Central memory CD8-positive, alpha-beta T cell (primary cell): ENCODE results near the gene OR13H1.
"Not testable (repeated sequence)": the region's sequence is repeated elsewhere in the genome, so short reads cannot be mapped to it uniquely, and the experiment has no call there.

Experiments used
- ATAC-seq: fragments of 150-1000 bp; cut with Tn5 transposase; replicated peaks from 2 replicates; pipeline ENCODE4 v1.10.0; 2022; ENCODE audit warnings: mild to moderate bottlenecking, moderate FRiP score, moderate number of reproducible peaks; ENCODE audit not compliant: poor library complexity, severe bottlenecking; ENCODE audit errors: extremely low read depth
- DNase-seq, 2 donors: peaks; one replicate each; pipeline ENCODE4 v3.0.0; 2021; ENCODE audit warnings: low spot score in 2 of 2
- H3K27ac Mint-ChIP-seq: one replicate; pipeline ENCODE4 v1.8.0; 2022; ENCODE audit warnings: low read depth, mild to moderate bottlenecking, moderate library complexity, mixed read lengths
- H3K27me3 Mint-ChIP-seq: one replicate; pipeline ENCODE4 v1.8.0; 2022; ENCODE audit warnings: mixed read lengths
- H3K36me3 Mint-ChIP-seq: one replicate; pipeline ENCODE4 v1.8.0; 2022; ENCODE audit warnings: mild to moderate bottlenecking, moderate library complexity, mixed read lengths; ENCODE audit not compliant: insufficient read depth
- H3K4me1 Mint-ChIP-seq: one replicate; pipeline ENCODE4 v1.8.0; 2022; ENCODE audit warnings: mixed read lengths
- H3K4me3 Mint-ChIP-seq: one replicate; pipeline ENCODE4 v1.8.0; 2022; ENCODE audit warnings: mild to moderate bottlenecking, moderate library complexity, mixed read lengths
- H3K9me3 Mint-ChIP-seq: one replicate; pipeline ENCODE4 v1.8.0; 2022; ENCODE audit warnings: mixed read lengths

Gene OR13H1, protein sequence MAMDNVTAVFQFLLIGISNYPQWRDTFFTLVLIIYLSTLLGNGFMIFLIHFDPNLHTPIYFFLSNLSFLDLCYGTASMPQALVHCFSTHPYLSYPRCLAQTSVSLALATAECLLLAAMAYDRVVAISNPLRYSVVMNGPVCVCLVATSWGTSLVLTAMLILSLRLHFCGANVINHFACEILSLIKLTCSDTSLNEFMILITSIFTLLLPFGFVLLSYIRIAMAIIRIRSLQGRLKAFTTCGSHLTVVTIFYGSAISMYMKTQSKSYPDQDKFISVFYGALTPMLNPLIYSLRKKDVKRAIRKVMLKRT

DNA sequence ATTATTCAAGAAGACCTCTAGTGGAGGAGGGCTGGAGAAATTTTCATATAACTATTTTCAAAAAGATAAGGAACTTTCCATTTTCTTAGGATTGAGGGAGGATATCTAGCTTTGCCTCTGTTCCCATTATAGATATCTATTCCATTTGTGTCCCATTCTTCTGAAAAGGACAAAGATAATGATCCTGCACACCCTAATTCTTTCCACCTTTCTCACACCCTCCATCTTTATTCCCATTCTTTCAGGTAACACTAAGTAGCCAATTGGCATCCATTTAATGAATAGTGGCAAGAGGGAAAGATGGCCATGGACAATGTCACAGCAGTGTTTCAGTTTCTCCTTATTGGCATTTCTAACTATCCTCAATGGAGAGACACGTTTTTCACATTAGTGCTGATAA is at the start of gene OR13H1:
Gene OR13H1, plus strand, starts transcription at position 301 of the 400 bp plus-strand sequence. Its CDS starts 0 bp downstream, at position 301.
- H3K36me3 Mint-ChIP-seq = no peaks in the 10 kb centered on the region
- no peaks in the 10 kb centered on the region for H3K4me1 Mint-ChIP-seq
- H3K27me3 Mint-ChIP-seq = no peaks in the 10 kb centered on the region
- ATAC-seq (no peak), DNase-seq (no peak)
- no peak within 1 kb of the TSS for H3K27ac Mint-ChIP-seq
- no peaks in the 10 kb centered on the region for H3K9me3 Mint-ChIP-seq
- no peak within 1 kb of the TSS for H3K4me3 Mint-ChIP-seq

DNA sequence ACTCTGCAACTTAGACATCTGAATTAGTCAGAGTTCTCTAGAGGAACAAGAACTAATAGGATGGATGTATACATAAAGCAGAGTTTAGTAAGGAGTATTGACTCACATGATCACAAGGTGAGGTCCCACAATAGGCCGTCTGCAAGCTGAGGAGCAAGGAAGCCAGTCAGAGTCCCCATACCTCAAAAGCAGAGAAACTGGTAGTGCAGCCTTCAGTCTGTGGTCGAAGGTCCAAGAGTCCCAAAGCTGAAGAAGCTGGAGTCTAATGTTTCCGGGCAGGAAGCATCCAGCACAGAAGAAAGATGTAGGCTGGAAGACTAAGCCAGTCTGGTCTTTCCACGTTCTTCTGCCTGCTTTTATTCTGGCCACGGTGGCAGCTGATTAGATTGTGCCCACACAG is 42.3 kb upstream of the OR13H1 start:
- not testable (repeated sequence) for H3K9me3 Mint-ChIP-seq, H3K4me3 Mint-ChIP-seq, H3K27ac Mint-ChIP-seq, H3K27me3 Mint-ChIP-seq, H3K4me1 Mint-ChIP-seq, DNase-seq, H3K36me3 Mint-ChIP-seq, ATAC-seq

DNA sequence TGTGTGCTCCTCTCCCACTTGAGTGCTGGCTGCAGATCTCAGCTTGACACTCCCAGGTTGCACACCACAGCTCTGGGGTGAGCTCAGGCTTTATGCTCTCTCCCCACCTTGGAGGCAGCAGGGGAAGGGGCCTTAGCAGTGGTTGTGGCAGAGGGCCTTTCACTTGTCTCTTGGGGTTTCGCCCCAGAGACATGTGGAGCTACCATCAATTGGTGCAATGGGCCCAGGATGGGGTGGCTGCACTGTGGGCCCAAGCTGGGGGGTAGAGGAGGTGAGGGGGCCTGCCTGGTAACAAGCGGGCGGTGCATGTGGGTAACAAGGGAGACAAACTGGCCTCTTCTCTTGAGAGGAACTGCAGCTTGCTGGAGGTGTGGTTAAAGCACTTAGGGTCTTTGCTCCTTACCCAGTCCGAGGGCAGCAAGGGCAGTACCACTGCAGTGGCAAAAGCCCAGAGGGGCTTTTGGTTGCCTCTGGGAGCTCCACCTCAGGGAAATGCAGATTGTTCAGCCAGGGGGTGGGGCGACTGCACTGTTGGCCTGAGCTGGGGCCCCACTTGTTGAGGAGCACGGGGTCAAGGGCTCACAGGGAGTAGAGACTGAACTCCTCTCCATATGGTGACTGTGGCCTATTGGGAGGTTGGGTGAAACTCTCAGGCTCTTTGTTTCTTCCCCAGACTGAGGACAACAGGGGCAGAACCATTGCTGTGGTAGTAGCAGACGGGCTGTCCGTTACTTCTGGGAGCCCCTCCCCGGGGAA is 30.5 kb upstream of the OR13H1 start:
- Mint-ChIP-seq H3K27me3 (no peaks in the 10 kb centered on the region), H3K27ac (no peak overlapping the region), H3K36me3 (no peaks in the 10 kb centered on the region), H3K4me3 (no peak overlapping the region), H3K4me1 (no peaks in the 10 kb centered on the region), H3K9me3 (peaks cover 5% of the 10 kb centered on the region)
- DNase-seq (no peak), ATAC-seq (no peak)

DNA sequence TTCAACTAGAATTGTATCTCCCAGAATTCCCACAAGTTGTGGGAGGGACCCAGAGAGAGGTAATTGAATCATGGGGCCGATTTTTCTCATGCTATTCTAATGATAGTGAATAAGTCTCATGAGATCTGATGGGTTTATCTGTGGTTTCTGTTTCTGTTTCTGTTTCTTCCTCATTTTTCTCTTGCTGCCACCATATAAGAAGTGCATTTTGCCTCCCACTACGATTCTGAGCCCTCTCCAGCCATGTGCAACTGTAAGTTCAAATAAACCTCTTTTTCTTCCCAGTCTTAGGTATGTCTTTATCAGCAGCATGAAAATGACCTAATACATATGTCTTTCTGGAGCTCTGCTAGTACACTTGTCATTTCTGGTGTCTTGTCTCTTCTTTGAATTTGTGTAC is 22.1 kb upstream of the OR13H1 start:
- DNase-seq = no peak
- Mint-ChIP-seq H3K27me3 (no peaks in the 10 kb centered on the region), H3K27ac (no peak overlapping the region), H3K4me3 (no peak overlapping the region), H3K4me1 (no peaks in the 10 kb centered on the region), H3K9me3 (peaks cover 5% of the 10 kb centered on the region), H3K36me3 (no peaks in the 10 kb centered on the region)
- no peak for ATAC-seq

DNA sequence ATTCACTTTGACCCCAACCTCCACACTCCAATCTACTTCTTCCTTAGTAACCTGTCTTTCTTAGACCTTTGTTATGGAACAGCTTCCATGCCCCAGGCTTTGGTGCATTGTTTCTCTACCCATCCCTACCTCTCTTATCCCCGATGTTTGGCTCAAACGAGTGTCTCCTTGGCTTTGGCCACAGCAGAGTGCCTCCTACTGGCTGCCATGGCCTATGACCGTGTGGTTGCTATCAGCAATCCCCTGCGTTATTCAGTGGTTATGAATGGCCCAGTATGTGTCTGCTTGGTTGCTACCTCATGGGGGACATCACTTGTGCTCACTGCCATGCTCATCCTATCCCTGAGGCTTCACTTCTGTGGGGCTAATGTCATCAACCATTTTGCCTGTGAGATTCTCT is 344 bp downstream of the OR13H1 start:
- Mint-ChIP-seq H3K36me3 (no peaks in the 10 kb centered on the region), H3K27me3 (no peaks in the 10 kb centered on the region), H3K9me3 (no peaks in the 10 kb centered on the region), H3K27ac (no peak overlapping the region), H3K4me3 (no peak overlapping the region), H3K4me1 (no peaks in the 10 kb centered on the region)
- DNase-seq (no peak), ATAC-seq (no peak)

DNA sequence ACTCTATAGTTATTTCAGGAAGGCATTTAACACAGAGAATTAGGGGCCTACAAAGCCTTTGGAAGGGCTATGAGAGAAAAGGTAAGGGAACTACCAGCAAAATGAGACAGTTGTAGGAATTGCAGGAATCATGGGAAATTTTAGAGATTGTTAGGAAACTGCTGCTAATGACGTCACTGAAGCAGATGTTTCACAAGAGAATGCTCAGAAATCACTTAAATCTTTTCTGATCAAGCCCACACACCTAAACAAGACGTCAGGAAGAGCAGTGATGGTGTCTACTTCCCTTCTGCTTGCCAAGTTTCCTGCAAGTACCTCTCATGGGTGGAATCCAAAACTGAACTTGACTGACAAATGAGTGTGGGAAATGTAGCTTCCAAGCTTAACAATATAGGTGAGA is 5.1 kb downstream of the OR13H1 start:
- ATAC-seq = no peak
- H3K4me1 Mint-ChIP-seq = no peaks in the 10 kb centered on the region
- H3K9me3 Mint-ChIP-seq = peaks cover 4% of the 10 kb centered on the region
- no peaks in the 10 kb centered on the region for H3K27me3 Mint-ChIP-seq
- DNase-seq = no peak
- H3K27ac Mint-ChIP-seq = no peak overlapping the region
- no peak overlapping the region for H3K4me3 Mint-ChIP-seq
- no peaks in the 10 kb centered on the region for H3K36me3 Mint-ChIP-seq

DNA sequence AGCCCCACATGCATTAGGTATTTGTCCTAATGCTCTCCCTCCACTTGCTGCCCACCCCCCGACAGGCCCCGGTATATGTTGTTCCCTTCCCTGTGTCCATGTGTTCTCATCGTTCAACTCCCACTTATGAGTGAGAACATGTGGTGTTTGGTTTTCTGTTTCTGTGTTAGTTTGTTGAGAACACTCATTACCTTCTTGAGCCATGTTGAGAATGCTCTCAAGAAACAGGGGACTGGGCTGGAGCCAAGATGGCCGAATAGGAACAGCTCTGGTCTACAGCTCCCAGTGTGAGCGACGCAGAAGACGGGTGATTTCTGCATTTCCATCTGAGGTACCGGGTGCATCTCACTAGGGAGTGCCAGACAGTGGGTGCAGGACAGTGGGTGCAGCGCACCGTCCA is 8.6 kb downstream of the OR13H1 start:
- not testable (repeated sequence) for ATAC-seq, H3K27ac Mint-ChIP-seq, H3K36me3 Mint-ChIP-seq, H3K4me3 Mint-ChIP-seq, H3K9me3 Mint-ChIP-seq, DNase-seq, H3K4me1 Mint-ChIP-seq, H3K27me3 Mint-ChIP-seq

DNA sequence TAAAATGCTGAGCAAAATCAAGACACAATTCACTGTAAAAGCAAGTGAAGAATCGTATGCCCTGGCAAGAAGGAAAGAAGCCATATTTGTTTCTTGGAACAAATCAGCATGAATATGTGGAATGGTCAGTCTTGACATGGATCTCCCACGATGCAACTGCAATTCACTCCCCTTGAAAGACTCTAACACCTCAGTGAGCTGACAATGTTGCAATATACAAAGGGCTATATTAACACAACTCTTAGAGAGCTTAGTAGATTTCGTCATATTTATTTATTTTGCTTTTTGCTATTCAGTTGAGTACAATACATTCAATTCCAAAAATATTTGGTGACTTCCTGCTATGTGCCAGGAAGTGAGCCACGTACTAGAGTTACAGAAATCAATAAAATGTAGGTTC is 14.7 kb downstream of the OR13H1 start:
- Mint-ChIP-seq H3K4me3 (no peak overlapping the region), H3K27ac (no peak overlapping the region)
- no peak for DNase-seq

DNA sequence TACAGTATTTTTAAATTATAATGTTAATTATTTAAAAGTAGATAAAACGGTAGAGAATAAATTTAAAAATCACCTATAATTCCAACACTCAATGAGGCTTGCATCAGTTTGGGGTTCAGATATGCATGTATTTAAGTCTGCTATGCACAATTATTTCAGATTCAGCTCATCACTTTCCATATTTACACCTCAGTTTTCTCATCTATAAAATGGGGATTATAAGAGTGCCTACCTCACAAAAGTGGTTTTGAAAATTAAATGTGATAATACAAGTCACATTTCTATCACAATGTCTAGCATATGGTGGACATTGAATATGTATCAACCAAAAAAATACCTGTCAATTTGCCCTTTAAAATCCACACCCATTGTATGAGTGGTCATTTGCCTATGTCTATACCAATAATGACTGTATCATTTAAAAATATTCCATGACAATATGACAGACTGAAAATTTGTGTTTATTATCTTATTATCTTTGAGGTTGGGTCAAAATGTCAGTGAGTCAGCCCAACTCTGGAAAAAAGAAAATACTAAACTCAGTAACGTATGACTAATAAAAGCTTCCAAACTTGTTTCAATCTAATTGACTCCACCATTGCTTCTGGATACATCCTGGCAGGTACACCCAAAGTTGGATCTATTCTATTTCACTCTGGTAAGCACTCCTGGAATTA is 20.8 kb downstream of the OR13H1 start:
- Mint-ChIP-seq H3K4me3 (no peak overlapping the region), H3K9me3 (no peaks in the 10 kb centered on the region), H3K4me1 (no peaks in the 10 kb centered on the region), H3K27me3 (no peaks in the 10 kb centered on the region), H3K27ac (no peak overlapping the region), H3K36me3 (no peaks in the 10 kb centered on the region)
- DNase-seq (no peak), ATAC-seq (no peak)

More for the DNA sequence above, 14.7 kb downstream of the OR13H1 start:
- Mint-ChIP-seq H3K9me3 (peaks cover 5% of the 10 kb centered on the region), H3K4me1 (no peaks in the 10 kb centered on the region), H3K36me3 (no peaks in the 10 kb centered on the region), H3K27me3 (no peaks in the 10 kb centered on the region)
- ATAC-seq = no peak

DNA sequence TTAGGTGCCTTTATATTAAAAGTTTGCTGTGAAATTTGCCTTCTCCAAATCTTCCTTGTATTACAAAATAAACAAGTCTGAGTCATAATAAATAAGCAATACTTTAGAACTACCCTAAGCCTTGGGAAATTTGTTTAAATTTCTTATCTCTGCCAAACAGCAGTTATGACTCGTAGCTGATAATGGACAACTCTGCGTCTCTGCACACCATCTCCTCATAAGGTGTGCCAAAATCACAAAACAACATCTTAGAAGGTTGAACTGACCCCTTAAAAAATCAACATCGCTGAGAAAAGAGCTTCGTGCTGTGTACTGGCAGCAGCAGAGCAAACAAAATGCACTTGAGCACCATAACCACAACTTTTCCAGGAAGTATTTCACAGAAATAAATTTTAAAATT is 22.0 kb downstream of the OR13H1 start:
- no peak for DNase-seq
- no peak overlapping the region for H3K4me3 Mint-ChIP-seq
- no peaks in the 10 kb centered on the region for H3K9me3 Mint-ChIP-seq
- no peak for ATAC-seq
- no peak overlapping the region for H3K27ac Mint-ChIP-seq
- no peaks in the 10 kb centered on the region for H3K27me3 Mint-ChIP-seq
- H3K36me3 Mint-ChIP-seq = no peaks in the 10 kb centered on the region
- H3K4me1 Mint-ChIP-seq = no peaks in the 10 kb centered on the region

DNA sequence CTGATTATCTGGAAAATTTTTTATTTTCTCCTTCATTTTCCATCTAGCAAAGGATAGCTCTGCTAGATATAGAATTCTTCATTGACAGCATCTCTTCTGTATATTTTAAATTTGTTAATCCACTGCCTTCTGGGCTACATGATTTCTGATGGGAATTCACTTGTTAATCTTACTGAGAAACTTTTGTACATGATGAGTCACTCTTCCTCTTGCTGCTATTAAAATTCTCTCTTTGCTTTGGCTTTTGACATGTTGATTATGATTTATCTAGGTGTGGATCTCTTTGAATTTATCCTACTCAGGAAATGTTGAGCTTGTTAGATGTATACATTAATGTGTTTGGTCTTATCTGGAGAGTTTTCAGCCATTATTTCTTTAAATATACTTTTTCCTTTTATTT is 27.5 kb downstream of the OR13H1 start:
- no peaks in the 10 kb centered on the region for H3K9me3 Mint-ChIP-seq
- no peak overlapping the region for H3K4me3 Mint-ChIP-seq
- H3K36me3 Mint-ChIP-seq = no peaks in the 10 kb centered on the region
- H3K27ac Mint-ChIP-seq = no peak overlapping the region
- H3K4me1 Mint-ChIP-seq = no peaks in the 10 kb centered on the region
- ATAC-seq = no peak
- no peak for DNase-seq
- no peaks in the 10 kb centered on the region for H3K27me3 Mint-ChIP-seq

DNA sequence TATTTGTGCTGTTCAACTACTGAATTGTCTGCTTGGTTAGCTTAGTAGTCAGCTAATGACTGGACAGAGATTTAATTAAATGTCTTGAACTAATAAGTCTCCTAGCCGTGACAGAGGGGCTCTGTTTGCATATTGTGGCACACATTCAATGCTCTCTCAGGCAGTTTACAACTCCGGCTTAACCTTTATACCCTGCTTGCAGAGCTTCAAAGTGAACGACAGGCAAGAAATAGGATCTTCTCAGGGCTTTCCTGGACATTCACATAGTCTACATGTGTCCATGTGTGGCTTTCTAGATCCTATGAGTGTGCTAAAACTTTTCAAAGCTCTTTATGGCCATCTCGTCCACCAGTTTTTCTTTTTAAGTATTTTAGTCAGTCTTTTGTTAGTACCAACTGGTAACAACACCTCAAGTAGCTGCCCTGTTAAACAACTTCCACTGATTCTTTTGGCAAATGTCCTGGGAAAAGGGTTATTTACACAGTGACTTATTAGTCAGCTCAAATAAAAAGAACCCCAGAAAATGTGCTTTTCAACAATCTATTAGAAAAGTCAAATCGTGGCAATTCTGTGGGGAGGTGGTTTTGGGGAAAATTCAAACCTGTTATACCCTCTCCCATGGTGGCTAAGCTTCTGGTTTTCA is 28.6 kb downstream of the OR13H1 start:
- DNase-seq (no peak), ATAC-seq (no peak)
- H3K4me3 Mint-ChIP-seq = no peak overlapping the region
- no peaks in the 10 kb centered on the region for H3K36me3 Mint-ChIP-seq
- no peak overlapping the region for H3K27ac Mint-ChIP-seq
- H3K27me3 Mint-ChIP-seq = no peaks in the 10 kb centered on the region
- no peaks in the 10 kb centered on the region for H3K9me3 Mint-ChIP-seq
- H3K4me1 Mint-ChIP-seq = no peaks in the 10 kb centered on the region
